ENCODE data around the gene SOS1.
"Not testable (repeated sequence)": the region's sequence is repeated elsewhere in the genome, so short reads cannot be mapped to it uniquely, and the experiment has no call there.

The SOS1 gene

GRCh38 chr2:39099310-39099869, 21.5 kb downstream of the SOS1 start:
- no peak for DNase-seq

GRCh38 chr2:39095624-39096023, 25.2 kb downstream of the SOS1 start:
- no peak for DNase-seq

GRCh38 chr2:39094717-39095363, 26.0 kb downstream of the SOS1 start:
- DNase-seq, result no peak

- DNase-seq, result no peak
Observed at GRCh38 chr2:39093218-39093898, 27.5 kb downstream of the SOS1 start.

GRCh38 chr2:39091543-39091942, 29.3 kb downstream of the SOS1 start:
- DNase-seq, result no peak

- DNase-seq, result no peak
Observed at GRCh38 chr2:39091063-39091462, 29.8 kb downstream of the SOS1 start.

GRCh38 chr2:39080152-39080551, 40.7 kb downstream of the SOS1 start:
- DNase-seq, result no peak

- no peak for DNase-seq
Observed at GRCh38 chr2:39069890-39070465, 50.9 kb downstream of the SOS1 start.

GRCh38 chr2:39069136-39069515, 51.7 kb downstream of the SOS1 start:
- DNase-seq, result no peak

- no peak for DNase-seq
Observed at GRCh38 chr2:39068299-39069135, 52.3 kb downstream of the SOS1 start.

- no peak for DNase-seq
Observed at GRCh38 chr2:39065616-39066015, 55.2 kb downstream of the SOS1 start.

- DNase-seq, result no peak
Observed at GRCh38 chr2:39062320-39062719, 58.5 kb downstream of the SOS1 start.

- no peak for DNase-seq
Observed at GRCh38 chr2:39061280-39061679, 59.6 kb downstream of the SOS1 start.

- peak in 3 of 6 experiments; percentile 19 to 76 (median 64) for DNase-seq
Observed at GRCh38 chr2:39059366-39059952, 61.4 kb downstream of the SOS1 start.

GRCh38 chr2:39058101-39058500, 62.8 kb downstream of the SOS1 start:
- no peak for DNase-seq

GRCh38 chr2:39052665-39053064, 68.2 kb downstream of the SOS1 start:
- DNase-seq, result not testable (repeated sequence)

GRCh38 chr2:39050109-39050508, 70.7 kb downstream of the SOS1 start:
- DNase-seq, result no peak

GRCh38 chr2:39039072-39039471, 81.8 kb downstream of the SOS1 start:
- no peak for DNase-seq

- DNase-seq, result no peak
Observed at GRCh38 chr2:39033980-39034379, 86.9 kb downstream of the SOS1 start.

GRCh38 chr2:39027421-39027820, 93.4 kb downstream of the SOS1 start:
- no peak for DNase-seq

GRCh38 chr2:39024833-39025232, 96.0 kb downstream of the SOS1 start:
- no peak for DNase-seq

GRCh38 chr2:39023649-39024048, 97.2 kb downstream of the SOS1 start:
- DNase-seq, result no peak
